ENCODE measurements around the gene LBH.

LBH gene

DNA sequence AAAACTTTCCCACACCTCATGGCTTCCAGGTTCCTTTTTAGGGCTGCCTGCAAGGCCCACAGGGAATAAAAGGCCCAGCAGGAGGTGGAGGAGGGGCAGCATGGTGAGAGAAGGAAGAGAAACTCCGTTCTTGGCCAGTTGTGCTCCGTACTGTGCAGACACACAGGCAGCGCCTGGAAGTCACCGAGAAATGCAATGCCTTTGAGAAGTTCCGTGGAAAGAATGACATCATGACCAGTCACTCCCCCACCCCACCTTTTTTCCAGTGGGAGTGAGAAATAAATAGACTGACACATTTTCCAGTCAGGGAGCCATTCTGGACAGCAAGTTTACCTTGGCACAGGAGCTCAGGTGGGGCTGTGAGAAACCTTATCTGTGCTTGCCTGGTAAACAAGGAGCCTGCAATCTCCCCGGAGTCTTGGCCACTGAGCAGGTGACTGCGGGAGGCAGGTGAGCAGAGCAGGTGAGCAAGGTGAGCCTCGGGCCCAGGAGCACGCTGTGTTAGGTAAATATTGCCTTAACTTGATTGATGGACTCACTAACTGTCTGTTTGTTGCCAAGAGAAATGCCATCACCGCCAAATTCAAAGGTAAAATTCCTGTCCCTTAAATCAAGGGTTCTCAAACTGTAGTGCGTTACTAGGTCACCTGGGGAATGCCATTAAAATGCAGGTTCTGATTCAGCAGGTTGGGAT lies 13.5 kb upstream of the LBH start:
- DNase-seq (ENCODE audit: low read depth), result no peak

DNA sequence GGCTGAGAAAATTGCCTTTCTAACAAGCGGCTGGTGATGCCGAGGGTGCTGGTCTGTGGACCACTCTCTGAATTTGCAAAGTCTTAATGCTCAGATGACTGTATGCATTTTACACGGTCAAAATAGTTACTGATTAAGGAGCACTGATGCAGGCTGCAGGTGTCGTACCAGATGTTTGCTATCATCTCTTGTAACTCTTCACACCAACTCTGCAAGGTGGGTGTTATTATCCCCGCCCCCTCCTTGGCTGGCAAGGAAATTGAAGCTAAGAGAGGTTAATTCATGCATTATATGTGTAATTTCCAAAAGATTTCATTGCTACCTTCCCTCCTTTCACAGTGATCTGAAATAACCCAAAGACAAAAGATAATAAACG lies 13.0 kb upstream of the LBH start:
- DNase-seq (ENCODE audit: low read depth), result no peak

DNA sequence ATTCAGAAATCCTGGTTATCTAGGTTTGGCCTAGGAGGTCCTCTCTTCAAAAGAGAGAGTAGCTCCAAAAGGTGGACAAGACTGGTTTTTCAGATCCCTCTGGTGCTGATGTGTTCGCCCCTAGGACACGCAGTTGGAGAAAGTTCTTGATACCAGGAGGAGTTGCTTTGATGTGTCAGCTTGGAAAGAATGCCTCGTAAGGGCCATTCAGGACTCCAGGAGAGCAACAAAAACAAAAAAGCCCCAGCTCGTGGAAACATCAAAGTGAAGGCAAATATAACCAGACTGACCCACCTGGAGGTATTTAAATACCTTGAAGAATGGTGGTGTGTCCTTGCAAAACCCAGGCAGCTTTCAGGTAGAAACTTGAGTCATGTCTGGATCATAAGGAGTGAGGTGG lies 12.5 kb upstream of the LBH start:
- no peak for DNase-seq (ENCODE audit: low read depth)

DNA sequence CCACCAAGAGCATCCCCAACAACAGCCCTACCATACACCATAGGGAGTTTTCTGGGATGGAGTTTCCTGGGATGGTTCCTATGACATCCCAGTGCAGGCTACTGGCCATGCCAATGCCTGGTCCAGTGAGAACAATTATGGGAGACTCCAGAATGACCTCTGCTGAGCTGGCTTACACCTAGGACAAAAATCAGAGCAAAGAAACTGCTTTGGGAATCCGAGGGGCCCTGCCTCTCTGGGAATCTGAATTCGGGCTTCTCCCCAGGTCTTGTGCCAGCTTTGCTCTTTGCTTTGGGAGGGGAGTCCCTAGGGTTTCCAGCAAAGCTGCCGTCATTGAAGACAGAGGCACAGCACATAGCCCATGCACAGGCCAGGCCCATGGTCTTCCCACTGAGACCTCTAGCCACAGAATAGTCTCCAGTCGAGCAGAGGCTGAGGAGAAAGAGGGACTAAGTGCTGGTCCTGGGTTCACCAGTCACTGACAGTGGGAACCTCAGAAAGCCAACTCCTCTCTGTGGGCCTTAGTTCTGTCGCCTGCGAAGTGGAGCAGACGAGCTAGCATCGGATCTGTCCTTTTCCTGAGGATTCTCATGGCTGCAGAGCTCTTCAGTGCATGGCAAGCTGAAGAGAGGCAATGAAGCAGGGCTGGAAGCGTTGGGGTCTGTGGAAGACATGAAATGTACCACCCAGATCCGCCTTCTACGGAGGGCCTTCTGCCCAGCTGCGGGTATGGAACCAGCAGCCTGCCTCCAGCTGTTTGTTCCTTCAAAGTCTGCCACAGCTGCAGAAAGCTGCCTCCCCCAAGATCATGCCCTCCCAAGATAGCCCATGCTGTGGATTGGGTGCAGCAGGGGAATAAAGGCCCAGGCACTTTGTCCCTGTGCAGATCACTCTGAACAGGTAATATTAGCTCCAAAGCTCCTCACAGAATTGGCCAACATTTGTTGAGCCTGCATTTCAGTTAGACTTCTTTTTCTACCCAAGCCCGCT lies 11.2 kb upstream of the LBH start:
- DNase-seq (ENCODE audit: low read depth), result no peak

DNA sequence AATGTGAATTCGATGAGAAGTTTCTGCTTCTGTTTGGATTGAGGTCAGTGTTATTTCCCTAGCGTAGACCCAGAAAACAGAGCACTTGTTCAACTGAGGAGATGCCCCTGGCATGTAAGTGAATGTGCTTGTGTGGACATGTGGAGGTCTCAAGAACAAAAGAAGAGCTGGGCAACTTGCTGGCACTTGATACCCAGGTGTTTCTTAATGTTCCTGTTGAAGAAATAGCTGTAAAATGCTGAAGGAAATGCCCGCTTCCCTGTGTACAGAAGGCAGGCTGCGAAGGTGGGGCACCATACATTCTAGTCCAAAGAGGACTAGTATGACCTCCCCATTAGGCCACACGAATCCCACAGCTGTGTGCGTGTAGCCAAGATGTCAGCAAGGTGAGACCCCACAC lies 9.8 kb upstream of the LBH start:
- no peak for DNase-seq (ENCODE audit: low read depth)

DNA sequence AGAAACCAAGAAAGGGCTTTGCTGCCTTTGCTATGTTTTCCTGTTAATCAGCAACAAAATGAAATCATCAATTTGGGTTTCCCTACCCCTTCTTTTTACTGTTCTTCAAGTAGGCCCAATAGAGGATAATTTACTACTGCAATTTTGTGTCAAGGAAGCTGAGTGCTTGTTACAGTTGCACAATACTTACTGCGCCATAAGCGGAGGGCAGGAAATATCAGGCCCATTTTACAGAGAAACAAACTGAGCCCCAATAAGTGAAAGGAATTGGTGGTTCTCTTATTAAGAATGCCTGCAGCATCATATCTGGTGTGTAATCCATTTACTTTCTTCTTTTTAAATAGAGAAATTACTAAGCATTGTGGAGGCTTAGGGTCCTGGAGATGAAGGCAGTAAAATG lies 9.3 kb upstream of the LBH start:
- DNase-seq (ENCODE audit: low read depth), result no peak

DNA sequence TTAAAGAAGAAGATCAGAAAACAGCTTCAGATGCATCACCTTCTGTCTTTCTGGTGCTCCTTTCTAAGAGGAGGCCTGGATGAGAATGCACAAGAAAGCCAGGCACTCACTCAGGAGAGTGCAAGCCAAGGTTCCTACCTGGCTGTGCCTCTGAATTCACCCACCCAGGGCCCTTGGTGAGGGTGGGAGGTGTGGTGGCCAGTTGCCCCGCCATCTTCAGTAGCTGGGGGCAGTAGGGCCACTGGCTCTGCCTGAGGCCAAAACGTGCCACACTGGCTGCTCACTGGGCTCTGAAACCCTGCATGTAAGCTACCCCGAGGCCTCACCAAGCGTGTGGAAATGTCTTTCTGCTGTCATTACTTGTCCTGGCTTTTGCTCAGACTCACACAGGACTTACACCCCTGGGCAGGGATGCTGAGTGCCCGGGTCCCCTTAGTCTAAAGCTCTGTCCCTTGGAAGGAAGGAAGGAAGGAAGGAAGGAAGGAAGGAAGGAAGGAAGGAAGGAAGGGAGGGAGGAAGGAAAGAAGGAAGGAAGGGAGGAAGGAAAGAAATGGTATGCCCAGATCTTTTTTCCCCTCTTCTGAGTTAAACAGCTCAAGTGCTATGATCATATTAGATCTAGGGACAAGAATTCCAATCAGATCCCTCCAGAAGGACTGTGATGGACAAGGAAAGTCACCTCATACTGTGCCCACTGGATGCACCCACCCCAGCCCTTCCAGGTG lies 8.5 kb upstream of the LBH start:
- DNase-seq (ENCODE audit: low read depth), result no peak

DNA sequence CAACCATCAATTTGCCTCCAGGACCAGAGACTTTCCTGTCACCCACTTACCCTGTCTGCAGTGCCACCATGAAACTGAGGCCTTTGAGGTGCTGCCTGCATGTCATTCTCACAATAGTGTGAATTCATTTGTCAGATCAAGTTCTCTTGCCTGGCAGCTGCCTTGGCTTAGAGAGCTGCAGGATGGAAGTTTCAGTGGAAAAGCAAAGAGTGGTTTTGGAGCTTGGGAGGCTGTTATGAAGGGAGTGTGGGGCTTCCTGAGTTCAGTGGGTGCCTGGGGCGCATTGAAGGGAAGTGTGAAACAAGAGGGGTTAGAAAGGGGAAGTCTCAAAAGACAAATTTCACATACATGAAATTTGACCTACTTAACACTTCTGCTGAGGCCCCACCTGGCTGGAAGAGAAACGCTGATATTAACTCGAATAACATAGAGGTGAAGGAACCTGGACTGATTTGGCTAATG lies 7.9 kb upstream of the LBH start:
- DNase-seq (ENCODE audit: low read depth), result no peak

DNA sequence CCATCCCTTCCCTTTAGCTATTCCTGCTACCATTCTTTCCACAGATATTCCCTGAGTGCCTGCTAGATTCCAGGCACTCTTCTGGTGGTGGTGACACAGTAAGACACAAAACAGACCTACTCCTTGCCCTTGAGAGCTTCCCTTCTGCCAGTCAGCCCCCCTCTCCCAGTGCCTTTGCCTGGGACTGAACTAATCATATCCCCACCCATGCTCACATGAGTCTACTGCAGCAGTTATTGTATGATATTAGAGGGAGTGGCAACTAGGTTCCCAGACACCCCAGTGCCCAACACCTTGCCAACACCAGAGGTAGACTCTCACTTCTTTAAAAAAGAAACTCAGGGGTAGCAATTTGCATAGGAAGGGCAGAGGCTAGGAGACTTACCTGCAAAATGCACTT lies 7.2 kb upstream of the LBH start:
- no peak for DNase-seq (ENCODE audit: low read depth)

DNA sequence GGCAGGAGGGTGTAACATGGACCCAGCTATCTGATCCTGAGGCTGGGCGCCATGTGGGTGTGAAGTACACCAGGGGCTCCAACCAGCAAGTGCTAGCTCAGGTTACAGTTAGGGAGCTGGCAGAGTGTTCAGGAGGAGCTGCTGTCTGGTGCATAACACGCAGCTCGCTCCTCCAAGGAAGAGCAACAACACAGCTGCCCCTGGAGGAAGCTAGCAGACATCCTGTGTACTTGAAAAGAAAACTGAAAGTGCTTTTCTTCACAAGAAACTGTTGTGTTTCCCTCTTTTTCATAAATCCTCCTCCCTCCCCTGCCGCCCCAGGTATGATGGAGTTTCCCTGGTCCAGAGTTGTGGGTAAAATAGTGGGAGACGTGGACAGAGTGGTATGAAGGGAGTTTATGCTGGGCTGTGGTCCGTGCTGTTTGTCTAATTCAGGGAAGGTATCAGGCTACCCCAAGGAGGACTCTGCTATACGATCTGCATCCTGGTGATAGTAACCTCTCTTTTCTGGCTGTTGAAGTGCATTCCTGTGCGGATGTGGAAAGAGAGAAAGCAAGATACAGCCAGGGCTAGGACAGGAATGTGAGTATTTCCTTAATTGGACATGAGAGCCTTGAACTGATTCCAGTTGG lies 6.1 kb upstream of the LBH start:
- DNase-seq (ENCODE audit: low read depth), result no peak

DNA sequence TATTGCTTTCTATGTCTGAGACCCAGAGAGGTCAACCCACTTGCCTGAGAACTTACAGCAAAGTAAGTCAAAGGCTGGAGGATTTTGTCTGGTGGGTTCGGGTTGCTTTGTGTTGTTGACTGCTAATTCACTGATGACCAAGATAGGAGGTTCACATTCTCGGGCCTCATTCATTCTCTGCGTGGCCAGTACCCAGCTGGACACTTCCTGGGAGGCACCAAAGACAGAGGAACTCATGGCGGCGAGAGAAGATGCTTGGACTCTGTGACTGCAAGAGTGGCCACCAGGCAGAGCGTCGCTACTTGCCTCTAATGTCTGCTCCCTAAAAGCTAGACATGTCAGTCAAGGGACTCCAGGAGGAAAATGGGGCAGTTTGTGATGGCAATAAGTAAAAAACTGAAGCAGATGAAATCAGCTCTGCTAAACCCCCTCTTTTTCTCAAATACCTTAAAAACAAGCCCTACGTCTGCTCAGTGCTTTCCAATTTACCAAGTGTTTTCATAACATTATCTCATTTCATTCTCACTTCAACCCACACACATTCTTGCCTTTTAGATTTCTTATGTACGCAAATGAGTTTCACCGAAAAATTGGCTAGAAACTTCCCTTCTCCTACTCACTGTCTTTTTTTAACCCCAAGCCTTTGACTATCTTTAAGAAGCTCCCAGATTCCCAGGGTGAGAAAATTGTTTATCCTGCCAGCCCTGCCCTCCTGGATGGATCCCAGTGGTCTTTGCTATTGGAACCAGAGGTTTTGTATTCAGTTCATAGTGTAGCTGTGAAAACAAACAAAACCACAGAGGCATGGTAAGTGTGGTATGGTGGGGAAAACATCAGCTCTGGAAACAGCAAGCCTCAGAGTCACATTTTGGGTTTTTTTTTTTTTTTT lies 4.9 kb upstream of the LBH start:
- DNase-seq (ENCODE audit: low read depth), result no peak

DNA sequence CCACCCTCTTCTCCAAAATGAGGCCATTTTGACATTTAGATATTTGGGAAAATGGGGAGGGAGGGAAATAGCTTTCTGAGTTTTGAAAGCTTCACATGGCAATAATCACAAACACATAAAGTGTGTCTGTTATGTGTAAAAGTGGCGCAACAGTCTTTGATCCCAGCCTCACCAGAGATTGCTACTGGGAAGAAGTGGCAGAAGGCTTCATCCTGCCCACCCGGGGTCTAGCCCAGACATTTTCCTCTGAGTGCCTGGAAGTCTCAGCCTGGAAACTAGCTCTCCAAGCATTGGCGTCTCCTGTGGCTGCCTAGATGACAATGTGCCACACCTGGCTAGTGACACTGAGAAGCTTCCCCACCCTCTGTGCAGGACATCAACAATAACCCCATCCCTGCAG lies 1.7 kb upstream of the LBH start:
- no peak for DNase-seq (ENCODE audit: low read depth)

DNA sequence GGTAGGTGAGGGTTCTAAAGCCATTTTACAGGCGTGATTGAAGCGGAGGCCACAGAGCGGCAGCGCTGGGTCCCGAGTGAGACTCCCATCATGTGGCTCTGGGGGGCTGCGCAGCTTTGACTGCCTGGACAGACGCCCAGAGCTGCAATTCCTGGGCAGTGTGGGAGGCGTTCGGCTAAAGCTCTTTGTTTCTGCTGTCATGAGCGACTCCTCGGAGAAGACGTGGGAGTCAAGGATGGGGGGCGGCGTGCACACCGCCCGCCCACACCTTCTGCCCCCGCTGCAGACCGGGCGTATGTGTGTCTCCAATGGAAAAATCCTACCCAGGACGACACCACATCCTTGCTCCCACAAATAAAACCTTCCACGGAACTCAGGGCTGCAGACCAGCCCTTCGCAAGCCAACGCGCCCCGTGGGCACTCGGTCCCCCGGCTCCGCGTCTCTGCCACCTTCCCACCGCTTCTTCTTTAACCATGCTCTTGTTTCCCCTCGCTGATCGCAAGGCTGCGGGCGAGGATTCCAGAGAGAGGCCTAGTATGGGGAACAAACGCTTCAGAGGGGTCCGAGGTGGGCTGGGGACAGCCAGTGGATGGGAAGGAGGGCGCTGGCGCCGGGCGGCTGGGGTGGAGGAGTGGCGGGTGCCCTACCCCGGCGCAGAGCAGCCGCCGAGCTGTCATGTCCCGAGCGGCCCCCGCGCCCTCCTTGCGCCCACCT lies 680 bp upstream of the LBH start:
- DNase-seq (ENCODE audit: low read depth), result no peak

DNA sequence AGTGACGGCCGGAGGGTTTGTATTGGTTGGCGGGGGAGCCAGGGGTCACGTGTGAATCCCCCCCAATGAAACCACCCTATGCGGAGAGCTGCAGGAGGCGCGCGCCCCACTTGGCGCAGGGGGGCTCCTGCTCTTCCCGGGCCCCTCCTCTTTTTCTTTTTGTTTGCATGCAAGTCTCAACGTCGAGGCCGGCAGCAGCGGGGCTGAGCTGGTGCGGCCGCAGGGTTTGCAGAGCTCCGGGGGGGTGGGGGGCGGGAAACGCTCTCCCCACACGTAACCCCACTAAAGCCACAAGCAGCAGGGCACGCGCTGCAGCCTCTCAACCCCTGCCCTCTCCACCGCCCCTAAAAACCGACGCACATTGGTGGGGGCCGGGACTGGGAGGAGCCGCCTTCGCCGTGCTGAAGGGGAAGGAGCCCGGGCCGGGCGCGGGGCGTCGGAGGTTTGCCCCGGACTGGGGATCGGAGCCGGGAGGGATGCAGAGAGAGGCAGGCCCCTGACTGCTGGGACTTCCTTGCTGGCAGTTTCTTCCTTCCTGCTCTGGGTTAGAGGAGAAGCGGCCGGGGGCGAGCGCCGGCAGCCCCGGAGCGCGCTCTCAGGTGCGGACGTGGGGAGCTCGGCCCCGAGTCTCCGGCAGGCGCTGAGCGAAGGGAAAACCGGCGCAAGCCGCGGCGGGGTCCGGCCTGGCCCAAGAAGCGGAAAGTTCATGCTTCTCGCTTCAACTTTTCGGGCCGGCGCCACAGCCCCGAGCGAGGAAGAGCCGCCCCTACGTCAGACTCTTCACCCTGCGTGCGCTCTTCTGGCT lies 864 bp downstream of the LBH start:
- peak; percentile 62 for DNase-seq (ENCODE audit: low read depth)

DNA sequence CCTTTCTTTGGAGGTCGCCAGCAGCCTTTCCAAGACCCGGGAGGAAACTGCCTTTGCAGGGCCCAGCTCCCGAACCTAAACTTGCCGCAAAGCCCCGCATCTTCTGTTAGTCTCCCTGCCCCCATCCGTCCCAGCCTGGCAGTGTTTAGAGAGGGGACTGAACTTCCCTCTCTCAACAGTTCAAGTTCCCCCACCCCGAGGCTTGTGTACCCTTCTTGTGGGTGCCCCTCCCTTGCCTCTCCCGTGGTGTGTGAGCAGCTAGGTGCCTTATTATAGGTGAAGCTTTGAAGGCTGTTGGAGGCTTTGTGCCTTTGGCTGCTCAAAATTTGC lies 1.4 kb downstream of the LBH start:
- DNase-seq (ENCODE audit: low read depth), result no peak

DNA sequence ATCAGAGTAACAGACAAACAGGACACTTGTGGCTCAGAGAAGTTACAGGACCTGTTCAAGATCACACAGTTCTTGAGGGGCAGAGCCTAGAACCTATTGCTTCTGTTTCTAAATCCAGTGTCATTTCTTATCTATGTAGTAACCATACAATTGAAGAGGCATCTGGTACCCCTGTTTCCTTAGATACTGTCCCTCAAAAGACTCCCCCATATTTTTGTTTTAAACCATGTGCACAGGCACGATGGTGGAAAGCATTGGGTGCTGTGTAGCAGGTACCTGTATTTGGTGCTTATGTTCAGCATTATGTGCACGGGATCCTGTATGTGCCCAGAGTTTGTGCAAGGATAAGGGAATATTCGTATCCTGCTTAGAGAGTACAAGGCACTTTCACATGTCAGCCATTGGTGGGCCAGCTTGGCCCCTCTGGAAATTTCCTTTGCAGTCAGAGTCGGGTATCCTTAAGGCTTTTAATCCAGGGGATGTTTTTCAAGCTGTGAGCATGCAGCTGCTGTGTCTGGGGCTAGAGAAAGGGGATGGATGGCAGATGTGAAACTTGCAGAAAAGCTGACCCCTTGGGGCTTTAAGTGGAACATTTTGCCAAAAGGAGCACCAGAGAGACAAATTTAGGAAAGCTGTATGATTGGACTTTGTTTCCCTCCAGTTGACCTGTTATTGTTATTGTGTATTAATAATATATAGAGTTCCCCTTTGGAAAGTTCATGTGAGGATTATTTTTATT lies 2.1 kb downstream of the LBH start:
- no peak for DNase-seq (ENCODE audit: low read depth)

DNA sequence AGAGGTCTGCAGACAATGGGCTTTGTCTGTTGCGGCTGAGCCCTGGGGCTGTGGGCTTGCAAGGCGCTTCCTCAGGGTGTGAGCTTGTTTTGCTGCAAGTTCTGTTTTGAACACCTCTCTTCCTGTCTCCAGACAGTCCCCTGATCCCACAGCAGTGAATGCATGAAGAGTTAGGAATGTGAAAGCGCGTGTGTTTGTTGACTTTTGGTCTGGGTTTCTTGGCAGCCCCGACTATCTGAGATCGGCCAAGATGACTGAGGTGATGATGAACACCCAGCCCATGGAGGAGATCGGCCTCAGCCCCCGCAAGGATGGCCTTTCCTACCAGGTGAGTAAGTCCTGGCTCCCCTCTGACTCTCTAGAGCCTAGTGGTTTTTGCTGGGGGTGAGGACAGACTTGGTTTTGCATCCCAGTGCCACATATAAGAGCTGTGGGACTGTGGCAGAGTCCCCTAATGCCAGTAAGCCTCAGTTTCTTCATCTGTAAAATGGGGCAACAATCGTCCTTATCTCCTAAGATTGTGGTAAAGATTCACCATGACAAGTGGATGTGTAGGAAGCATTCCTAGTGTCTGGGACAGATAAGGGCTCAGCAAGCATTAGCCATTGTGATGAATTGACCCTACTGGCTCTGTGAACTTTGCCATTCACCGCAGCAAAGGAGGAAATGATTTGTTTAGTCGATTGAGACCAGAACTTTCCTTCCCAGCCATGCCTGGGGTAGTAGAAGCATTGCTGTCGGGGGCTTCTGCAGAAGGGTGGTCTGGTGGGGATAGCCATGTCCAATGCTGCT lies 3.0 kb downstream of the LBH start:
- no peak for DNase-seq (ENCODE audit: low read depth)

DNA sequence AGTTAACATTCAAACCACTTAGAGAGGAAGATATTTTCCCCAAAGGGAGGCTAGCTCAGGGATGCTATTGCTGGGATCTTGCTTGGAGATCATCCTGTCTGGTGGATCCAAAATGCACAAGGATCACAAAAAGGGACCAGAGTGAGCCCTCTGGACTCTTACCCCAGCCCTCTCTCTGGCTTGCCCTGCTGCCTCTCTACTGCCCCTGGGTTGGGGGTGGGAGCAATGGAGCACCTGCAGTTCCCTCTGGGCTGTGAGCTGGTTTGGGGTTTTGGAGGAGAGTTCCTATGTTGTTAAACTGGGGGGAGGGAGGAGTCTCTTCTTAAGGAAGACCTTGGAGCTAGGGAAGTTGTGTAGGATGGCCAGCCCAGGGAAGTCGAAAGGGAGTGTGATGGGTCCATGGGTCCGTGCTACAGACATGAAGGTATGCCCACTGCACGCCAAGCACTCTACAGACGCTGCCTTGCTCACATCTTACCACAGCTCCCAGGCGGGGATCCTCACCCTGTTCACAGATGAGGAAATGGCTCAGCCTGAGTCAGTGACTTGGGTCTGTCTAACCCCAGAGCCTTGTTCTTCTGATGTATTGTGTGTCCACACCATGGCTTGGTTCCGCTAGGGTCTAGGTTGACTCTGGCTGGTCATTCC lies 3.8 kb downstream of the LBH start:
- peak; percentile 56 for DNase-seq (ENCODE audit: low read depth)

Measured in activated T-helper 9 cell treated with anti-CD3 and anti-CD28 coated beads, Interleukin-2, amount 50 U/mL, for 16 hours (primary cell).